Measurements from ENCODE around the gene IGF2.

GRCh38 chr11:2133241-2134021 is 5.8 kb downstream of the IGF2 start:
- TF ChIP-seq TEAD4 (IDR thresholded peaks at IDR 0.05) (no peak), FOXM1 (IDR thresholded peaks at IDR 0.05; ENCODE audit: borderline replicate concordance, low read depth) (no peak)
